ENCODE measurements around the gene FIS1.
"Not testable (repeated sequence)": the region's sequence is repeated elsewhere in the genome, so short reads cannot be mapped to it uniquely, and the experiment has no call there.

DNA sequence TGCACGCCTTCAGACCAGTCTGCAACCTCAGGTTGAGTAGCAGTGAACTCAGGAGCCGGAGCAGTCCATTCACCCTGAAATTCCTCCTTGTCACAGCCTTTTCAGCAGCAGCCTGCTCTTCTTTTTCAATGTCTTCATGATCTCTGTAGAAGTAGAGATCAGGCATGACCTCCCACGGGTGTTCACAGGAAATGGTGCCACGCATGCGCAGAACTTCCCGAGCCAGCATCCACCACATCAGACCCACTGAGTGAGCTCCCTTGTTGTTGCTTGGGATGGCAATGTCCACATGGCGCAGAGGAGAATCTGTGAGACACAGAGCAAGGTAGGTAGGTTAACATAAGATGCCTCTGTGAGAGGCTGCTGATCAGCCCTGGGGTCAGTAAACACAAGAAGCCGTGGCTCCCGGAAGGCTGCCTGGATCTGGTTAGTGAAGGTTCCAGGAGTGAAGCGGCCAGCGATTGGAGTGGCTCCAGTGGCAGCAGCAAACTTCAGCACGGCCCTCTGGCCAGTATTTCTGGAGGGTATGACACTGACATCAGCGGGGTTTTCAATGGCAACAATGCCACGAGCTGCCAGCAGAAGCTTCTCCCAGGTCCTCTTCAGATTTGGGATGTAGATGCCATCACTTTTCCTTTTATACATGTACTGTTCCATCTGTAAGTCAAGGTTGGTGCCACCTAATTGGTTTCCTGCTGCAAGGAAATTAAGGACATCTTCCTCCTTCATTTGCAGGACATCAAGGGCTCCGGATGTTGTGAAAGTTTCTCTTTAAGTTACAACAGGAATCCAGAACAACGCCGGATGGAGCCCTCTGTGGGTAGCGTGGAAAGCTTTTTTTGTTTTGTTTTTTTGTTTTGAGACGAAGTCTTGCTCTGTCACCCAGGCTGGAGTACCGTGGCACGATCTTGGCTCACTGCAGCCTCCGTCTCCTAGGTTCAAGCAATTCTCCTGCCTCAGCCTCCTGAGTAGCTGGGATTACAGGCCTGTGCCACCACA lies 40.8 kb downstream of the FIS1 start:
- TF ChIP-seq, protein P1, sequence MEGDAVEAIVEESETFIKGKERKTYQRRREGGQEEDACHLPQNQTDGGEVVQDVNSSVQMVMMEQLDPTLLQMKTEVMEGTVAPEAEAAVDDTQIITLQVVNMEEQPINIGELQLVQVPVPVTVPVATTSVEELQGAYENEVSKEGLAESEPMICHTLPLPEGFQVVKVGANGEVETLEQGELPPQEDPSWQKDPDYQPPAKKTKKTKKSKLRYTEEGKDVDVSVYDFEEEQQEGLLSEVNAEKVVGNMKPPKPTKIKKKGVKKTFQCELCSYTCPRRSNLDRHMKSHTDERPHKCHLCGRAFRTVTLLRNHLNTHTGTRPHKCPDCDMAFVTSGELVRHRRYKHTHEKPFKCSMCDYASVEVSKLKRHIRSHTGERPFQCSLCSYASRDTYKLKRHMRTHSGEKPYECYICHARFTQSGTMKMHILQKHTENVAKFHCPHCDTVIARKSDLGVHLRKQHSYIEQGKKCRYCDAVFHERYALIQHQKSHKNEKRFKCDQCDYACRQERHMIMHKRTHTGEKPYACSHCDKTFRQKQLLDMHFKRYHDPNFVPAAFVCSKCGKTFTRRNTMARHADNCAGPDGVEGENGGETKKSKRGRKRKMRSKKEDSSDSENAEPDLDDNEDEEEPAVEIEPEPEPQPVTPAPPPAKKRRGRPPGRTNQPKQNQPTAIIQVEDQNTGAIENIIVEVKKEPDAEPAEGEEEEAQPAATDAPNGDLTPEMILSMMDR (IDR thresholded peaks at IDR 0.05), result not testable (repeated sequence)
- not testable (repeated sequence) for TF ChIP-seq POLR2A (IDR thresholded peaks at IDR 0.05)
